PC-9 (cell line): Measurements from ENCODE around the gene LMX1B.

Source experiments
- CTCF ChIP-seq: fragments of 200-600 bp; sonication (generic); conservative IDR thresholded peaks from 2 replicates; pipeline ENCODE4 v1.6.1; 2017; ENCODE audit warnings: mixed run types, antibody characterized with exemption, mild to moderate bottlenecking, moderate library complexity
- EZH2 ChIP-seq: fragments of 200-600 bp; sonication (generic); IDR thresholded peaks from 2 replicates; pipeline ENCODE4 v1.8.0; 2017; ENCODE audit warnings: antibody characterized with exemption, low read depth

- no peak for TF ChIP-seq CTCF
- TF ChIP-seq EZH2: no peak
Measured at GRCh38 chr9:126683698-126684044, 69.9 kb downstream of the LMX1B start.
